HG03378 (cell line): Measurements from ENCODE around the gene OR2A12.
"Not testable (repeated sequence)": the region's sequence is repeated elsewhere in the genome, so short reads cannot be mapped to it uniquely, and the experiment has no call there.

Experiments used
- ATAC-seq: cut with Tn5 transposase; IDR thresholded peaks from one replicate; pipeline ENCODE4 v1.9.1; 2021; ENCODE audit warnings: mild to moderate bottlenecking, moderate library complexity; ENCODE audit not compliant: unreplicated experiment

OR2A12 gene

GRCh38 chr7:144113651-144114050, 27.6 kb downstream of the OR2A12 start:
- ATAC-seq: no peak

GRCh38 chr7:144118341-144118740, 32.3 kb downstream of the OR2A12 start:
- ATAC-seq: no peak

- ATAC-seq: no peak
Observed at GRCh38 chr7:144122876-144123275, 36.8 kb downstream of the OR2A12 start, which contains the start of gene OR2A14. TSS of gene OR2A14 (plus strand) at chr7:144123176. CDS start at chr7:144129113, 5,937 bp downstream.

- peak; percentile 99 for ATAC-seq
Observed at GRCh38 chr7:144127714-144128334, 41.7 kb downstream of the OR2A12 start.

- not testable (repeated sequence) for ATAC-seq
Observed at GRCh38 chr7:144129601-144130000, 43.5 kb downstream of the OR2A12 start.

GRCh38 chr7:144130730-144131129, 44.7 kb downstream of the OR2A12 start:
- ATAC-seq: no peak

- no peak for ATAC-seq
Observed at GRCh38 chr7:144132262-144132661, 46.2 kb downstream of the OR2A12 start.

- no peak for ATAC-seq
Observed at GRCh38 chr7:144133307-144133706, 47.2 kb downstream of the OR2A12 start.

GRCh38 chr7:144134116-144134515, 48.0 kb downstream of the OR2A12 start:
- ATAC-seq: no peak

- no peak for ATAC-seq
Observed at GRCh38 chr7:144137501-144137900, 51.4 kb downstream of the OR2A12 start.

- no peak for ATAC-seq
Observed at GRCh38 chr7:144142187-144142586, 56.1 kb downstream of the OR2A12 start.

- no peak for ATAC-seq
Observed at GRCh38 chr7:144144426-144144825, 58.3 kb downstream of the OR2A12 start.

- ATAC-seq: no peak
Observed at GRCh38 chr7:144148224-144148827, 62.2 kb downstream of the OR2A12 start.
